Measurements from ENCODE around the gene NDUFB2. TPM values are rescaled to one million over a fixed set of nuclear protein-coding genes. Genes with fewer than 3 reads are reported as not detected.
"Not testable (repeated sequence)": the region's sequence is repeated elsewhere in the genome, so short reads cannot be mapped to it uniquely, and the experiment has no call there.

The NDUFB2 gene
- total RNA-seq, 3 donors from 2014 or later (not counting 1 experiment from before 2014, with no cell fraction given) = 152 to 177 (median 177) TPM

DNA sequence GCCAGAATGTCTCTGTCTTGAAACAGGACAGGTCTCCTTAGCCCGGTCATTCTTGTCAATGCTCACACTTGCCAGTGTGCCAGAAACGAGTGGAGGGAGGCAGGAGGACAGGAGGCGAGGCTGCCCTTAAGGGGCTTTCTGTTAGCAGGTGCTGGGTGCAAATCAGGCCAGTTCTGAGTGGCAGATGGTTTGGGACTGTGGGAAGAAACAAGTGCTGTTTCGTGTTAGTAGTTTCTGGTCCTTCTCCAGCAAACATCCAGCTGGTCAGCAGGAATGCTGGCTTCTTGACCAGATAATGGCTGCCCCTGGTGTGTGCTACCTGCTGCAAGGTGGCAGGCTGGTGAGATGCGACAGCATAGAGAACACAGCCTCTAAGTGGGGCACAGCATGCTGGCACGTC is 8.2 kb upstream of the NDUFB2 start:
- Mint-ChIP-seq H3K4me3 (no peak overlapping the region), H3K4me1 (peaks cover 0 to 3% of the 10 kb centered on the region in 2 donors), H3K27me3 (ENCODE audit: low read depth in 2 of 2) (no peaks in the 10 kb centered on the region), H3K27ac (no peak overlapping the region), H3K36me3 (no peaks in the 10 kb centered on the region), H3K9me3 (no peaks in the 10 kb centered on the region)
- no peaks in the 10 kb centered on the region for H3K9me3 ChIP-seq (ENCODE audit: control insufficient read depth, insufficient read depth, low read length)
- H3K27ac ChIP-seq (ENCODE audit: low read length) = no peak overlapping the region
- TF ChIP-seq, protein P1, sequence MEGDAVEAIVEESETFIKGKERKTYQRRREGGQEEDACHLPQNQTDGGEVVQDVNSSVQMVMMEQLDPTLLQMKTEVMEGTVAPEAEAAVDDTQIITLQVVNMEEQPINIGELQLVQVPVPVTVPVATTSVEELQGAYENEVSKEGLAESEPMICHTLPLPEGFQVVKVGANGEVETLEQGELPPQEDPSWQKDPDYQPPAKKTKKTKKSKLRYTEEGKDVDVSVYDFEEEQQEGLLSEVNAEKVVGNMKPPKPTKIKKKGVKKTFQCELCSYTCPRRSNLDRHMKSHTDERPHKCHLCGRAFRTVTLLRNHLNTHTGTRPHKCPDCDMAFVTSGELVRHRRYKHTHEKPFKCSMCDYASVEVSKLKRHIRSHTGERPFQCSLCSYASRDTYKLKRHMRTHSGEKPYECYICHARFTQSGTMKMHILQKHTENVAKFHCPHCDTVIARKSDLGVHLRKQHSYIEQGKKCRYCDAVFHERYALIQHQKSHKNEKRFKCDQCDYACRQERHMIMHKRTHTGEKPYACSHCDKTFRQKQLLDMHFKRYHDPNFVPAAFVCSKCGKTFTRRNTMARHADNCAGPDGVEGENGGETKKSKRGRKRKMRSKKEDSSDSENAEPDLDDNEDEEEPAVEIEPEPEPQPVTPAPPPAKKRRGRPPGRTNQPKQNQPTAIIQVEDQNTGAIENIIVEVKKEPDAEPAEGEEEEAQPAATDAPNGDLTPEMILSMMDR (IDR thresholded peaks at IDR 0.05) = no peak
- H3K27me3 ChIP-seq (ENCODE audit: control insufficient read depth, insufficient read depth, low read length) = no peaks in the 10 kb centered on the region
- H3K36me3 ChIP-seq (ENCODE audit: control insufficient read depth, insufficient read depth, low read length) = peaks cover 17% of the 10 kb centered on the region
- H3K4me3 ChIP-seq (ENCODE audit: low read length) = no peak overlapping the region
- intact Hi-C loops (cut with micrococcal nuclease) = no loop called here
- ATAC-seq = no peak
- no peak for DNase-seq
- 92% methylated on average over 6 of the region's 6 CpGs for WGBS (ENCODE audit: insufficient coverage)
- H3K4me1 ChIP-seq (ENCODE audit: control insufficient read depth, insufficient read depth, low read length) = no peaks in the 10 kb centered on the region

GRCh38 chr7:140689199-140690152 is 7.0 kb upstream of the NDUFB2 start:
- intact Hi-C loops (cut with micrococcal nuclease) = loop anchor here (10.0 kb wide), 2 partner anchors 235 to 325 kb away; partner anchors contain the start of genes BRAF and MRPS33
- Histone ChIP-seq H3K27me3 (ENCODE audit: control insufficient read depth, insufficient read depth, low read length) (no peaks in the 10 kb centered on the region), H3K36me3 (ENCODE audit: control insufficient read depth, insufficient read depth, low read length) (peaks cover 17% of the 10 kb centered on the region), H3K4me1 (ENCODE audit: control insufficient read depth, insufficient read depth, low read length) (no peaks in the 10 kb centered on the region), H3K27ac (ENCODE audit: low read length) (no peak overlapping the region), H3K9me3 (ENCODE audit: control insufficient read depth, insufficient read depth, low read length) (no peaks in the 10 kb centered on the region), H3K4me3 (ENCODE audit: low read length) (no peak overlapping the region)
- TF ChIP-seq, protein P1 (IDR thresholded peaks at IDR 0.05) = no peak
- DNase-seq = no peak
- WGBS (ENCODE audit: insufficient coverage) = 97% methylated on average over 16 of the region's 16 CpGs
- no peaks in the 10 kb centered on the region for H3K36me3 Mint-ChIP-seq
- H3K4me3 Mint-ChIP-seq = no peak overlapping the region
- no peak for ATAC-seq
- no peaks in the 10 kb centered on the region for H3K9me3 Mint-ChIP-seq
- H3K27me3 Mint-ChIP-seq (ENCODE audit: low read depth in 2 of 2) = no peaks in the 10 kb centered on the region
- H3K27ac Mint-ChIP-seq = no peak overlapping the region
- no peaks in the 10 kb centered on the region for H3K4me1 Mint-ChIP-seq

DNA sequence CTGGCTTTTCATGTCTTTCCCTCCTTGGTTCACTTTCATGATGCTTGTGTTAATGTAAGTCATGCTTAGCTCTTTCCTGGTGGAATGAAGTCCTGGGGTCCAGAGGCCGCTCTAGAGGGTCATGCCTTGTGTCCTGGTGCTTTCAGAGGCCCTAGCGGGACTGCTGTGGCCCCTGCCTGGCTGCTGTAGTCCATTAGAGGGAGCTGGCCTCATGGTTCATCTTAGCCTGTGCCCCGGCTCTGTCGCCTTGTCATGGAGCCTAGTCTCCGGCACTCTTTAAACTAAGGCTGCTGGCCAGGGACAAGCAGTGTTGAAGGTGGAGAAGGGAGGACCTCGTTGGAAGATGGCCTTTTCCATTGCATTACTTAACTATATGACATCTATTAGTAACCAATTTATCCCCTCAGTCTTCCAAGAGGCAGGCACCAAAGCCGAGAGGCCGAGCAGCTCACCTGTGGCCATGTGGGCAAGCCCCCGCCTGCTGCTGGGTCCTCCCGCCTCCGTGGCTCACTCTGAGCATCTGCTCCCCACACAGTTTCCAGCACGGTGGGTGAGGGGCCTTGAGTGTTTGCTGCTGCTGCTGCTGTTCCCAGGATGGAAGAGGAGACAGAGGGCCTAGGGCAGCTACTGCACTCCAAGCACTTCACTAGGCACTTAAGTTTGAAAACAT is 5.0 kb upstream of the NDUFB2 start:
- DNase-seq (no peak), ATAC-seq (no peak)
- Histone ChIP-seq H3K4me1 (ENCODE audit: control insufficient read depth, insufficient read depth, low read length) (peaks cover 8% of the 10 kb centered on the region), H3K4me3 (ENCODE audit: low read length) (no peak overlapping the region), H3K27ac (ENCODE audit: low read length) (no peak overlapping the region), H3K27me3 (ENCODE audit: control insufficient read depth, insufficient read depth, low read length) (no peaks in the 10 kb centered on the region), H3K36me3 (ENCODE audit: control insufficient read depth, insufficient read depth, low read length) (peaks cover 17% of the 10 kb centered on the region), H3K9me3 (ENCODE audit: control insufficient read depth, insufficient read depth, low read length) (no peaks in the 10 kb centered on the region)
- Mint-ChIP-seq H3K27ac (peak overlapping the region in 1 of 2 donors; percentile 32), H3K9me3 (no peaks in the 10 kb centered on the region), H3K27me3 (ENCODE audit: low read depth in 2 of 2) (no peaks in the 10 kb centered on the region), H3K36me3 (no peaks in the 10 kb centered on the region), H3K4me3 (no peak overlapping the region), H3K4me1 (peaks cover 8 to 9% of the 10 kb centered on the region in 2 donors)
- intact Hi-C loops (cut with micrococcal nuclease) = loop anchor here (10.0 kb wide), 2 partner anchors 233 to 323 kb away; partner anchors contain the start of genes BRAF and MRPS33
- WGBS (ENCODE audit: insufficient coverage) = over 99% methylated on average over 11 of the region's 12 CpGs
- TF ChIP-seq, protein P1 (IDR thresholded peaks at IDR 0.05) = no peak

GRCh38 chr7:140693849-140694248 is 2.7 kb upstream of the NDUFB2 start:
- not testable (repeated sequence) for H3K36me3 ChIP-seq (ENCODE audit: control insufficient read depth, insufficient read depth, low read length); H3K9me3 ChIP-seq (ENCODE audit: control insufficient read depth, insufficient read depth, low read length); H3K9me3 Mint-ChIP-seq; H3K27ac ChIP-seq (ENCODE audit: low read length); H3K36me3 Mint-ChIP-seq; H3K27me3 ChIP-seq (ENCODE audit: control insufficient read depth, insufficient read depth, low read length); DNase-seq; ATAC-seq; H3K4me3 ChIP-seq (ENCODE audit: low read length); H3K4me3 Mint-ChIP-seq; H3K27me3 Mint-ChIP-seq (ENCODE audit: low read depth in 2 of 2)
- intact Hi-C loops (cut with micrococcal nuclease) = loop anchor here (10.0 kb wide), 2 partner anchors 231 to 321 kb away; partner anchors contain the start of genes BRAF and MRPS33
- Mint-ChIP-seq H3K4me1 (peaks cover 30% of the 10 kb centered on the region in 2 donors), H3K27ac (peak overlapping the region; percentile 45 to 98)
- whole genome bisulfite sequencing (ENCODE audit: insufficient coverage) = 97% methylated on average over 10 of the region's 10 CpGs
- H3K4me1 ChIP-seq (ENCODE audit: control insufficient read depth, insufficient read depth, low read length) = peaks cover 23% of the 10 kb centered on the region
